Measurements from ENCODE around the gene ENAH.
"Not testable (repeated sequence)": the region's sequence is repeated elsewhere in the genome, so short reads cannot be mapped to it uniquely, and the experiment has no call there.

The ENAH gene

GRCh38 chr1:225652729-225653462 lies at the start of gene ENAH:
ENAH (minus strand) TSS chr1:225653123; CDS start chr1:225652690, 433 bp downstream.
- DNase-seq: peak; percentile 38

- DNase-seq: no peak
Measured at GRCh38 chr1:225700889-225701465, 48.1 kb upstream of the ENAH start.

- no peak for DNase-seq
Measured at GRCh38 chr1:225700164-225700821, 47.4 kb upstream of the ENAH start.

- no peak for DNase-seq
Measured at GRCh38 chr1:225699336-225699735, 46.4 kb upstream of the ENAH start.

- DNase-seq: not testable (repeated sequence)
Measured at GRCh38 chr1:225698194-225698593, 45.3 kb upstream of the ENAH start.

- no peak for DNase-seq
Measured at GRCh38 chr1:225697428-225697827, 44.5 kb upstream of the ENAH start.

- DNase-seq: no peak
Measured at GRCh38 chr1:225695578-225696337, 42.8 kb upstream of the ENAH start.

GRCh38 chr1:225694151-225694603 lies 41.3 kb upstream of the ENAH start:
- no peak for DNase-seq

- DNase-seq: not testable (repeated sequence)
Measured at GRCh38 chr1:225693697-225694096, 40.8 kb upstream of the ENAH start.

GRCh38 chr1:225693085-225693696 lies 40.3 kb upstream of the ENAH start:
- DNase-seq: no peak

GRCh38 chr1:225692517-225692879 lies 39.6 kb upstream of the ENAH start:
- no peak for DNase-seq

GRCh38 chr1:225691861-225692516 lies 39.1 kb upstream of the ENAH start:
- DNase-seq: no peak

GRCh38 chr1:225691377-225691776 lies 38.5 kb upstream of the ENAH start:
- no peak for DNase-seq

GRCh38 chr1:225689882-225690459 lies 37.0 kb upstream of the ENAH start:
- no peak for DNase-seq

GRCh38 chr1:225688345-225688744 lies 35.4 kb upstream of the ENAH start:
- DNase-seq: no peak

- DNase-seq: no peak
Measured at GRCh38 chr1:225685476-225686176, 32.7 kb upstream of the ENAH start.

GRCh38 chr1:225684741-225685140 lies 31.8 kb upstream of the ENAH start:
- DNase-seq: no peak

- no peak for DNase-seq
Measured at GRCh38 chr1:225681231-225681630, 28.3 kb upstream of the ENAH start.

- DNase-seq: no peak
Measured at GRCh38 chr1:225678545-225678944, 25.6 kb upstream of the ENAH start.

GRCh38 chr1:225677350-225678124 lies 24.6 kb upstream of the ENAH start:
- DNase-seq: no peak

GRCh38 chr1:225674381-225674780 lies 21.5 kb upstream of the ENAH start:
- no peak for DNase-seq
